ENCODE measurements around the gene CPM. TPM values are rescaled to one million over a fixed set of nuclear protein-coding genes. Genes with fewer than 3 reads are reported as not detected.
A peak's percentile ranks its signal among the peaks of the same experiment; 100 is the strongest.

CPM gene
- total and polyA plus RNA-seq, 12 donors: 2.1 to 17.8 (median 5.4) TPM

DNA sequence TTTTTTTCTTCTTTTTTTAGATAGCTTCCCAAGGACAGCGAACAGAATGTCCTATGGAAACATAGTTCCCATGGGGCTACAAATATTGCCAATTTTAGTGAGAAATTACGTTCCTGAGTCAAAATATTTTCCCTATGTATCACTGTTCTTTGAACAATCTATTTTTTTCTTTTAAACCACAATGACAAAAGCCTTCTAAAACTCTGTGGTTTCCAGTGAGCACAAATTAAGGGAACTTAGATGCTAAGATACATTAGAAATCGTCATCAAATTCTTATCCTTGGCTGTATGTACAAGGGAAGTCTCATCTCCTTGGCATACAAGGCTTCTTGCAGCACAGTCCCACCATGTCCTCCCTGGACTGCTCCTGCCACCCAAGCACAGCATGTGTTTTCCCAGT is 17.9 kb downstream of the CPM start:
- intact Hi-C loops (cut with DNase I): no loop called here
- no peak overlapping the region for H3K4me3 ChIP-seq
- peaks cover 0 to 21% (median 0%) of the 10 kb centered on the region in 9 donors for H3K4me1 ChIP-seq
- TF ChIP-seq, protein P1, sequence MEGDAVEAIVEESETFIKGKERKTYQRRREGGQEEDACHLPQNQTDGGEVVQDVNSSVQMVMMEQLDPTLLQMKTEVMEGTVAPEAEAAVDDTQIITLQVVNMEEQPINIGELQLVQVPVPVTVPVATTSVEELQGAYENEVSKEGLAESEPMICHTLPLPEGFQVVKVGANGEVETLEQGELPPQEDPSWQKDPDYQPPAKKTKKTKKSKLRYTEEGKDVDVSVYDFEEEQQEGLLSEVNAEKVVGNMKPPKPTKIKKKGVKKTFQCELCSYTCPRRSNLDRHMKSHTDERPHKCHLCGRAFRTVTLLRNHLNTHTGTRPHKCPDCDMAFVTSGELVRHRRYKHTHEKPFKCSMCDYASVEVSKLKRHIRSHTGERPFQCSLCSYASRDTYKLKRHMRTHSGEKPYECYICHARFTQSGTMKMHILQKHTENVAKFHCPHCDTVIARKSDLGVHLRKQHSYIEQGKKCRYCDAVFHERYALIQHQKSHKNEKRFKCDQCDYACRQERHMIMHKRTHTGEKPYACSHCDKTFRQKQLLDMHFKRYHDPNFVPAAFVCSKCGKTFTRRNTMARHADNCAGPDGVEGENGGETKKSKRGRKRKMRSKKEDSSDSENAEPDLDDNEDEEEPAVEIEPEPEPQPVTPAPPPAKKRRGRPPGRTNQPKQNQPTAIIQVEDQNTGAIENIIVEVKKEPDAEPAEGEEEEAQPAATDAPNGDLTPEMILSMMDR (IDR thresholded peaks at IDR 0.05): no peak
- H3K9me3 ChIP-seq: no peaks in the 10 kb centered on the region
- peak overlapping the region in 4 of 10 donors; percentile 20 to 50 (median 40) for H3K27ac ChIP-seq
- ATAC-seq (peak in 3 of 8 donors; percentile 38 to 68 (median 39)), DNase-seq (no peak)
- H3K27me3 ChIP-seq: no peaks in the 10 kb centered on the region
- no peaks in the 10 kb centered on the region for H3K36me3 ChIP-seq
- WGBS, 2 donors: 57 to 59% methylated on average over 3 of the region's 3 CpGs

DNA sequence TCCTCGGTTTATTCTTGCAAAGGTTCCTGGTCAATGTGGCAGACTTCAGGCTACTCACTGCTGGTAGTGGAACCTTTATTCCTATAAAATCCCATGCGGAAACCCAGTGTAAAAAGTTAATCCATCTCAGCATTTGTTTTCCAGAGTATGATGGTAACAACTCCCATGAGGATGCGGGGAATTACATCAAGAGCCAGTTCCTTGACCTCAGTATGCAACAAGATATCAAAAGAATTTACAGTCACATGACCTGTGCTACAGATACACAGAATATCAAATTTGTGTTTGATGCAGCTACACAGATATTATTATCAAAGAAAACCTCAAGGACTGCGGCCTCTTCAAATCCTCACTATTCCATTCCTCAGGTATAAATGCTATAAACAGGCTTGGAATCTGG is 19.3 kb downstream of the CPM start:
- no peak for DNase-seq
- H3K27me3 ChIP-seq: no peaks in the 10 kb centered on the region
- no peak overlapping the region for H3K27ac ChIP-seq
- intact Hi-C loops (cut with DNase I): no loop called here
- no peak overlapping the region for H3K4me3 ChIP-seq
- TF ChIP-seq, protein P1 (IDR thresholded peaks at IDR 0.05): no peak
- 91% methylated on average over 4 of the region's 4 CpGs for WGBS, 2 donors
- no peaks in the 10 kb centered on the region for H3K36me3 ChIP-seq
- peaks cover 0 to 21% (median 0%) of the 10 kb centered on the region in 9 donors for H3K4me1 ChIP-seq
- no peaks in the 10 kb centered on the region for H3K9me3 ChIP-seq
- ATAC-seq: peak in 4 of 8 donors; percentile 27 to 46 (median 38)

DNA sequence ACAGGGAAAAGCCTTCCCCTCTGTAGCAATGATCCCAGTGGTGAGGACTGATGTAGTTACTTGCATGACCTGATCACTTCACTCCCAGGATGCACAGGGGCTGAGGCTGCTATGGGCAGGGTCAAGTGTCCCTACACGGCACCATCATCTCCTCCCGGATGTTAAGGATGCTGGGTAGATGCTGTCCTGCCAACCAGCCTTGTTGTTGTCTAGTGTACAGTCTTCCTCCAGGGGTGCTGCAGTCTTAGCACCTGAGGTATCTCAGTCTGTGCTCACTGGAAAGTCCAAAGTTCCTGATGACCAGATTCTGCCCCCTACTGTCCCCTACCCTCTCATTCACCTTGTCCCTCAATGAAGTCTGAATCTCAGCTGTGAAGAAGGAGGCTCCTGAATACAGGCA is 20.1 kb downstream of the CPM start:
- ATAC-seq: no peak
- TF ChIP-seq, protein P1 (IDR thresholded peaks at IDR 0.05): no peak

DNA sequence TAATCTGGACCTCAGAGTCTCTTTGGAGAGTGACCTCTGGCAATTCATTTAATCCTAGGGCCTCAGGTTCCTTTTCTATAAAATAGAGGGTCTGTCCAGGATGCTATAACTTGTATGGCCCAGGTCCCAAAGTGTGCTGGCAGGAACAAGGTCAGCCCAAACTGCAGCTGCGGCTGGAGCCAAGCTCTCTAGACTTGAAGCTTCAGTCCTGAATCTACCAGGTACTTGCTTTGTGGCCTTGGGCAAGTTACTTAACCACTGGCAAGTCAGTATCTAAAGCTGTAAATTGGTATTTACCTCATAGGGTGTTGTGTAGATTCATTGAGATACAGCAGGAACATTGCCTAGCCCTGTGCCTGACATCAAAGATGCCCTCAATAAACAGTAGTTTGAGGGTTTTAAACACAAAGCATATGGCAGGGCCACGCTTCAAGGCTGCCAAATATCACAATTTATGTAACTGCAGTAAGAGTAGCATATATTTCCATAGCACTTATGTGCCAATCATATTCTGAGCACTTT is 21.7 kb downstream of the CPM start:
- intact Hi-C loops (cut with DNase I): no loop called here
- Histone ChIP-seq H3K27ac (no peak overlapping the region), H3K4me3 (no peak overlapping the region), H3K27me3 (no peaks in the 10 kb centered on the region), H3K36me3 (no peaks in the 10 kb centered on the region), H3K4me1 (peaks cover 0 to 21% (median 0%) of the 10 kb centered on the region in 9 donors), H3K9me3 (no peaks in the 10 kb centered on the region)
- DNase-seq: no peak
- WGBS, 2 donors: 88 to 89% methylated on average over 2 of the region's 2 CpGs
- TF ChIP-seq, protein P1 (IDR thresholded peaks at IDR 0.05): no peak
- no peak for ATAC-seq

More for the DNA sequence above, 20.1 kb downstream of the CPM start:
- no peak overlapping the region for H3K4me3 ChIP-seq
- H3K9me3 ChIP-seq: no peaks in the 10 kb centered on the region
- H3K27ac ChIP-seq: no peak overlapping the region
- 76 to 82% methylated on average over 2 of the region's 2 CpGs for WGBS, 2 donors
- intact Hi-C loops (cut with DNase I): no loop called here
- no peak for DNase-seq
- H3K27me3 ChIP-seq: no peaks in the 10 kb centered on the region
- H3K36me3 ChIP-seq: no peaks in the 10 kb centered on the region
- peaks cover 0 to 21% (median 0%) of the 10 kb centered on the region in 9 donors for H3K4me1 ChIP-seq

Data from heart right ventricle (tissue), 16 donors.